ENCODE results near the gene ISYNA1. TPM values are rescaled to one million over a fixed set of nuclear protein-coding genes. Genes with fewer than 3 reads are reported as not detected.
A peak's percentile ranks its signal among the peaks of the same experiment; 100 is the strongest.

Gene ISYNA1
- total and polyA plus RNA-seq, 2 of the 8 experiments (the other 6 are each of a cell fraction or from before 2014, with no cell fraction given) = 207 to 264 TPM

DNA sequence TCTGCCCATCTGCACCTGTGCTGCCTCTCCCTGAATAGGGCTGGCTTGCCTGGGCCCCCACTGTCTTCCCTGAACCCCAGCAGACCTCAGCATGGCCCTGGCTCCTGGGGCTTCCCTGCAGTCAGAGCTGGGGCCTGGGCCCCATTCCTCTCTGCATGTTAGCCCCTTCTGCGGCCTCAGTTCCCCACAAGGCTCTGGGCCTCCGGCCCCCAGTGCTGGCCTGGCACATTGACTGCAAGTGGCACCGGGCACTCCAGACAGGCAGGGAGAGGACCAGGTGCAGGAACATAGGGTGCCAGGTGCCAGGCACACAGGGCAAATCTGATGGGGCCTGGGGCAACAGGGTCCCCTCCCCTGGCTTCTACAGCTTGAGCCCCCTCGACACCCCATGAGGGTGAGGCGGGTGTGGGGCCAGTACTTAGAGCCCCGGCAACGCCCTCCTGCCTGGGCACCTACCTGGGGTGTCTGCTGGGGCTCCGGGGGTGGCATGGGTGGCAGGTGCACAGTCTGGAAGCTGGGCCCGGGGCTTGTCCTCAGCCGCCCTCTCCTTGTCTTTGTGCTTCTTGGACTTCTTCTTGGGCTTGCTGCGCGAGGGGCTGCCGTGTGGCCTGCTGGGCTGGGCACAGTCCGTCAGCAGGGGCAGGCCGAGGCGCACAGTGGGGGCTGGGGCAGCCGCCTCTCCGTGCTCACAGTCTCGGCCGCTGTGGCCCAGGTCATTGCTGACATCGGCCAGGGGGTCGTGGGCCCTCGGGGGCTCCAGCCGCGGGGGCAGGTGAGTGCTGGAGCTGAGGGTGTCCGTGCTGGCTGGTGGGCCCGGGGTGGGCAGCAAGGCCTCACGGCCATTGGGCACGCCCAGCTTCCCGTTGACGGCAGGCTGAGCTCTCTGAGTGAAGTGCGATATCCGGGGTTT is 12.3 kb upstream of the ISYNA1 start:
- Histone ChIP-seq H3K36me3 (ENCODE audit: control insufficient read depth in 2 of 4, insufficient read depth in 4 of 4, low read length in 3 of 4) (peaks cover 0 to 13% (median 4%) of the 10 kb centered on the region in 4 experiments; a peak in 3 of 8 replicates), H2BK15ac (ENCODE audit: low read length) (no peak overlapping the region), H3K4ac (replicated peaks; ENCODE audit: insufficient read length, low read depth, low read length) (no peak overlapping the region), H3K14ac (ENCODE audit: insufficient read length) (no peak overlapping the region), H3K4me1 (replicated peaks in 1 of 4; ENCODE audit: control insufficient read depth in 3 of 4, insufficient read depth in 4 of 4, low read length in 3 of 4) (no peaks in the 10 kb centered on the region; a peak in 3 of 7 replicates), H2BK20ac (ENCODE audit: low read length) (no peak overlapping the region), H3K18ac (ENCODE audit: extremely low read depth, low read length) (no peak overlapping the region), H3K27me3 (replicated peaks in 1 of 4; ENCODE audit: control insufficient read depth in 3 of 4, extremely low read depth in 1 of 4, insufficient read depth in 3 of 4, low read length in 3 of 4) (no peaks in the 10 kb centered on the region), H2BK12ac (ENCODE audit: low read depth, low read length) (no peak overlapping the region), H3K9me3 (ENCODE audit: insufficient read depth in 2 of 2, low read depth in 1 of 2, low read length in 1 of 2) (no peaks in the 10 kb centered on the region), H3K4me3 (ENCODE audit: extremely low read depth in 1 of 4, insufficient read depth in 2 of 4, low read depth in 3 of 4, low read length in 4 of 4) (no peak overlapping the region), H3K23ac (ENCODE audit: insufficient read length) (no peak overlapping the region), H2AK5ac (ENCODE audit: low read depth, low read length) (no peak overlapping the region), H2BK120ac (replicated peaks; ENCODE audit: low read depth, low read length) (no peak overlapping the region), H3K79me1 (ENCODE audit: low read depth, low read length) (no peaks in the 10 kb centered on the region), H3K4me2 (ENCODE audit: insufficient read depth in 1 of 2, low read depth in 2 of 2, low read length in 2 of 2) (no peak overlapping the region), H2AFZ (ENCODE audit: low read length) (no peak overlapping the region), H3K23me2 (ENCODE audit: low read depth, low read length) (no peaks in the 10 kb centered on the region), H2BK5ac (ENCODE audit: low read depth, low read length) (no peak overlapping the region), H4K20me1 (replicated peaks in 1 of 2; ENCODE audit: control insufficient read depth in 1 of 2, insufficient read depth in 2 of 2, low read length in 2 of 2) (peaks cover 0 to 3% of the 10 kb centered on the region in 2 experiments), H3K79me2 (ENCODE audit: control insufficient read depth in 1 of 2, insufficient read depth in 2 of 2, low read length in 2 of 2) (no peaks in the 10 kb centered on the region), H3K9ac (replicated peaks in 1 of 4; ENCODE audit: extremely low read depth in 1 of 4, low read depth in 3 of 4, low read length in 3 of 4) (no peak overlapping the region), H4K8ac (ENCODE audit: extremely low read depth, insufficient read depth, low read length) (peak overlapping the region; percentile 84; the same call in 1 of the 2 replicates), H4K5ac (ENCODE audit: insufficient read length, low read depth, low read length) (no peak overlapping the region), H4K91ac (replicated peaks; ENCODE audit: insufficient read length, low read length) (no peak overlapping the region), H3K27ac (ENCODE audit: low read depth, low read length) (no peak overlapping the region), H3K56ac (replicated peaks; ENCODE audit: insufficient read length, low read depth, low read length) (no peak overlapping the region)
- DNase-seq (ENCODE audit: low read depth in 1 of 2, low spot score in 2 of 2) (no peak), FAIRE-seq (no peak)
- POLR2A ChIA-PET (ENCODE audit: partially characterized antibody) = interaction anchor here (0.6 to 1.5 kb wide), 6 partner anchors 10 to 381 kb away, joined by 3 to 6 read pairs (median 3); partner anchors contain the start of gene UPF1
- TF ChIP-seq SP1 (IDR thresholded peaks at IDR 0.05; ENCODE audit: low read depth, low read length) (no peak), CHD2 (IDR thresholded peaks at IDR 0.05; ENCODE audit: low read length) (no peak)
- WGBS, 2 experiments (ENCODE audit: extremely low coverage in 1 of 2, insufficient coverage in 1 of 2, insufficient read length in 1 of 2, insufficient replicate concordance in 2 of 2, low coverage in 1 of 2, low lambda C conversion rate in 2 of 2, missing lambda C conversion rate in 1 of 2) = 88% methylated on average over 27 of the region's 33 CpGs; no CpG with 5 or more reads in 1 of the 2 experiments
- CTCF ChIA-PET (ENCODE audit: partially characterized antibody) = interaction anchor here (0.5 to 13.5 kb wide), 43 partner anchors 10 to 445 kb away, joined by 3 to 143 read pairs (median 4); partner anchors contain the start of genes CERS1, COMP, REX1BD and SSBP4
